Hepatic stellate cell (primary cell): ENCODE measurements around the gene CNN3.

Experiments used
- DNase-seq: peaks from one replicate; pipeline ENCODE4 v3.0.0; 2011; ENCODE audit warnings: low spot score

Gene CNN3

GRCh38 chr1:94887603-94888171 is 39.2 kb downstream of the CNN3 start:
- DNase-seq, result no peak

- DNase-seq, result no peak
Observed at GRCh38 chr1:94887106-94887505, 39.8 kb downstream of the CNN3 start.

- no peak for DNase-seq
Observed at GRCh38 chr1:94886361-94886760, 40.5 kb downstream of the CNN3 start.

- no peak for DNase-seq
Observed at GRCh38 chr1:94884507-94884906, 42.4 kb downstream of the CNN3 start.

GRCh38 chr1:94884106-94884505 is 42.8 kb downstream of the CNN3 start:
- peak; percentile 71 for DNase-seq

GRCh38 chr1:94883691-94884090 is 43.2 kb downstream of the CNN3 start:
- DNase-seq, result peak; percentile 66

GRCh38 chr1:94878329-94878728 is 48.6 kb downstream of the CNN3 start:
- DNase-seq, result no peak

- no peak for DNase-seq
Observed at GRCh38 chr1:94876362-94876761, 50.5 kb downstream of the CNN3 start.

- DNase-seq, result no peak
Observed at GRCh38 chr1:94875794-94876193, 51.1 kb downstream of the CNN3 start.

- DNase-seq, result no peak
Observed at GRCh38 chr1:94874423-94874822, 52.5 kb downstream of the CNN3 start.

GRCh38 chr1:94873520-94874351 is 53.2 kb downstream of the CNN3 start:
- DNase-seq, result no peak

- DNase-seq, result no peak
Observed at GRCh38 chr1:94872771-94873495, 54.0 kb downstream of the CNN3 start.

GRCh38 chr1:94871031-94871430 is 55.9 kb downstream of the CNN3 start:
- no peak for DNase-seq

- no peak for DNase-seq
Observed at GRCh38 chr1:94866164-94866807, 60.6 kb downstream of the CNN3 start.

- no peak for DNase-seq
Observed at GRCh38 chr1:94865360-94865759, 61.5 kb downstream of the CNN3 start.

GRCh38 chr1:94864821-94865220 is 62.1 kb downstream of the CNN3 start:
- DNase-seq, result no peak

- DNase-seq, result peak; percentile 58
Observed at GRCh38 chr1:94863919-94864318, 63.0 kb downstream of the CNN3 start.

GRCh38 chr1:94863297-94863911 is 63.5 kb downstream of the CNN3 start:
- DNase-seq, result no peak

GRCh38 chr1:94862718-94863117 is 64.2 kb downstream of the CNN3 start:
- no peak for DNase-seq

GRCh38 chr1:94859174-94859573 is 67.7 kb downstream of the CNN3 start:
- DNase-seq, result no peak

GRCh38 chr1:94858276-94858675 is 68.6 kb downstream of the CNN3 start:
- DNase-seq, result no peak

- no peak for DNase-seq
Observed at GRCh38 chr1:94856868-94857267, 70.0 kb downstream of the CNN3 start.
